Epithelial cell of proximal tubule (primary cell): ENCODE measurements around the gene WDR4. TPM values are rescaled to one million over a fixed set of nuclear protein-coding genes. Genes with fewer than 3 reads are reported as not detected.
"Not testable (repeated sequence)": the region's sequence is repeated elsewhere in the genome, so short reads cannot be mapped to it uniquely, and the experiment has no call there.

Experiments
- DNase-seq: peaks from one replicate; pipeline ENCODE4 v3.0.0-alpha.2; 2011; ENCODE audit warnings: low read depth
- H3K4me3 ChIP-seq: 2 replicates; pipeline ENCODE4 v1.5.1; 2011; ENCODE audit warnings: low read depth, mild to moderate bottlenecking, low read length
- CTCF ChIP-seq: conservative IDR thresholded peaks from 2 replicates; pipeline ENCODE4 v1.5.1; 2012; ENCODE audit warnings: low read depth, mild to moderate bottlenecking, low read length
- total RNA-seq: library from RNA; depleted of rRNA; stranded (reverse); fragments of >200 nt; gene quantifications from 2 replicates; pipeline ENCODE4 v1.2.3, GENCODE V29; 2015

WDR4 gene
- total RNA-seq, 1 donor from 2014 or later: 6.1 TPM

GRCh38 chr21:42921927-42922326, 42.6 kb upstream of the WDR4 start:
- no peak for TF ChIP-seq CTCF
- no peak for DNase-seq
- H3K4me3 ChIP-seq: no peak overlapping the region

DNA sequence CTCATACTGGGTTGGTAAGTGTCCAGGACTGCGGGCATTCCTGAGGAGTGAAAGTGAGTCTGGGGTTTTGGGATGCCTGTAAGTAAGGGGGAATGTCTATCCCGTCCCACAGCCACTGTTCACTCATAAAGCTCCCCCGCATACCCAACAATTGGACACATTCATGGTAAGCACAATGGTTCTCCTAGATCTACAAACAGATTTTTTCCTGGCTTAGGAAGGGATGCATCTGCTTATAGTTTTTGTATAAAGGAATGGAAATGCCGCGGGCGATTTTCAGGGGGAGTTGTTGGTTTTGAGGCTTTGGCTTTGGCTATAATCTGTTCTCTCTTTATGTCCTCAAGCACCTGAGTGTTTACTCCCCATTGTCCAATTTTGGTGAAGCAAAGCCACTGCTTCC, 39.0 kb upstream of the WDR4 start:
- DNase-seq: no peak
- no peak for TF ChIP-seq CTCF
- no peak overlapping the region for H3K4me3 ChIP-seq

DNA sequence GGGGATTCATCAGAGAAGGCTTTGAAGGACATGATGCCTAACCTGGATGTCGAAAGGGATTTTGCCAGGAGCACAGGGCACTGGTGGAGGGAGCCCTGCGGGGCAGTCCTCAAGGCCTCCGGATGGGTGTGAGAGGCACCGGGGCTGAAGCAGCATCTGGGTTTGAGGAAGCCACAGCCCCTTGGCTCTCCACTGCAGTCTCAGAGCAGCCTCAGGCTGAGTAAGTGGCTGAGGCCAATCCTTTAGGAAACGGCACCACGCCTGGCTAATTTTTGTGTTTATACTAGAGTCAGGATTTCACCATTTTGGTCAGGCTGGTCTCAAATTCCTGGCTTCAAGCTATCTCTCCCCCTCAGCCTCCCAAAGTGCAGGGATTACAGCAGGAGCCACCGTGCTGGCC, 34.1 kb upstream of the WDR4 start:
- TF ChIP-seq CTCF: no peak
- H3K4me3 ChIP-seq: no peak overlapping the region
- no peak for DNase-seq

- not testable (repeated sequence) for H3K4me3 ChIP-seq, DNase-seq
Observed at GRCh38 chr21:42911920-42912319, 32.6 kb upstream of the WDR4 start.

- H3K4me3 ChIP-seq, DNase-seq: not testable (repeated sequence)
Observed at GRCh38 chr21:42908484-42908883, 29.1 kb upstream of the WDR4 start.

DNA sequence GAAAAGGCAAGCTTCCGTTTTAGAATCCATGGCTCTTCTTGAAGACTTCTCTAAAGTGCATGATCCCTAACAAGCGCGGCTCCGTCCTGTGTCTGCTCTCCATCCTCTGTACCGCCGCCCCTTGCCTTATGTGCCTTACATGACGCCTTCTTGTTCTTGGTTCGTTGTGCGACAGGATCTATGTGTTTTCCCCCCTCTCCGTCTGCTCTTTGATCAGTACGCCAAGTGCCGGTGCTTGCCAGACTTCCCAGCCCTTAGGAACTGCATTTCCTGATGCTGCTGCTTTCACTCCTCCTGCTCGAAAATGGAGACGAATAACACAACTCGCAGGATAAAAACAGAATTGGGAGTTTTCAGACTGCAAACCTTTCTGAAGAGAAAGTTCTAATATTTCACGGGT, 26.9 kb upstream of the WDR4 start:
- no peak for DNase-seq
- H3K4me3 ChIP-seq: no peak overlapping the region
- no peak for TF ChIP-seq CTCF

GRCh38 chr21:42905195-42905594, 25.9 kb upstream of the WDR4 start:
- no peak overlapping the region for H3K4me3 ChIP-seq
- DNase-seq: no peak
- no peak for TF ChIP-seq CTCF

DNA sequence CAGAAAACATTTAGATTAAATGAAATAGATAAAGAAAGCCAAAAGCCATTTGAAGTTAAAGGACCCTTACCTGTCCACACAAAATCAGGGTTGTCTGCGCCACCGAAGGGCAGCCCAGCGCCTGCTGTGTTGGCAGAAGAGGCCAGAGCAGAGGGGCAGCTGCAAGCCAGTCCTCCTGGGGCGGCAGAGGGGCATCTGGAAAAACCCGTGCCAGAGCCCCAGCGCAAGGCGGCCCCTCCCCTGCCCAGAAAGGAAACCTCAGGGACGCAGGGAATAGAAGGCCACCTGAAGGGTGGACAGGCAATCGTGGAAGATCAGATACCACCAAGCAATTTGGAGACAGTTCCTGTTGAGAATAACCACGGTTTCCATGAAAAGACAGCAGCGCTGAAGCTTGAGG, 24.5 kb upstream of the WDR4 start:
- no peak overlapping the region for H3K4me3 ChIP-seq
- no peak for TF ChIP-seq CTCF
- no peak for DNase-seq
